Suprapubic skin (tissue), 4 donors: ENCODE results near the gene RNF220. TPM values are rescaled to one million over a fixed set of nuclear protein-coding genes. Genes with fewer than 3 reads are reported as not detected.
A peak's percentile ranks its signal among the peaks of the same experiment; 100 is the strongest.

Experiments
- DNase-seq, 2 donors: peaks; one replicate each; pipeline ENCODE4 v3.0.0-alpha.2; 2019; ENCODE audit warnings: low spot score in 2 of 2
- H3K27ac ChIP-seq: fragments of 200-600 bp; sonication (generic); one replicate; pipeline ENCODE4 v1.5.1; 2019
- H3K27me3 ChIP-seq: fragments of 200-600 bp; sonication (generic); one replicate; pipeline ENCODE4 v1.5.1; 2019
- H3K36me3 ChIP-seq: fragments of 200-600 bp; sonication (generic); one replicate; pipeline ENCODE4 v1.5.1; 2019
- H3K4me1 ChIP-seq: fragments of 200-600 bp; sonication (generic); one replicate; pipeline ENCODE4 v1.5.1; 2019
- H3K4me3 ChIP-seq: fragments of 200-600 bp; sonication (generic); one replicate; pipeline ENCODE4 v1.5.1; 2019; ENCODE audit warnings: mild to moderate bottlenecking
- H3K9me3 ChIP-seq: fragments of 200-600 bp; sonication (generic); one replicate; pipeline ENCODE4 v1.5.1; 2019
- CTCF ChIP-seq, 2 donors: fragments of 200-600 bp in 1 of 2; fragments of 450-650 bp in 1 of 2; sonication (generic) in 1 of 2; IDR thresholded peaks; one replicate each; pipeline ENCODE4 v1.5.1; 2016 to 2019; ENCODE audit warnings: antibody characterized with exemption in 2 of 2, mild to moderate bottlenecking in 1 of 2, moderate library complexity in 1 of 2
- EP300 ChIP-seq: sonication (generic); formaldehyde crosslinking; IDR thresholded peaks from one replicate; pipeline ENCODE4 v1.6.1; 2017; ENCODE audit warnings: antibody characterized with exemption
- POLR2A ChIP-seq, 2 donors: fragments of 450-650 bp; IDR thresholded peaks; one replicate each; pipeline ENCODE4 v1.6.1; 2017; ENCODE audit warnings: antibody characterized with exemption in 2 of 2, mild to moderate bottlenecking in 2 of 2, moderate library complexity in 2 of 2
- POLR2AphosphoS5 ChIP-seq, 3 donors: sonication (generic); formaldehyde crosslinking; IDR thresholded peaks; one replicate each; pipeline ENCODE4 v1.6.1; 2017; ENCODE audit warnings: antibody characterized with exemption in 3 of 3
- WGBS: methylation state at CpG from one replicate; pipeline ENCODE4 v1.1.5; 2018; 5-methylcytosine and 5-hydroxymethylcytosine counted together
- total RNA-seq, 4 donors: library from RNA; depleted of rRNA; stranded (reverse); fragments of >200 nt; gene quantifications; one replicate each; pipeline ENCODE4 v1.1.0, GENCODE V29; 2016

RNF220 gene
- total RNA-seq, 4 donors from 2014 or later = 79.4 to 124 (median 99.5) TPM

DNA sequence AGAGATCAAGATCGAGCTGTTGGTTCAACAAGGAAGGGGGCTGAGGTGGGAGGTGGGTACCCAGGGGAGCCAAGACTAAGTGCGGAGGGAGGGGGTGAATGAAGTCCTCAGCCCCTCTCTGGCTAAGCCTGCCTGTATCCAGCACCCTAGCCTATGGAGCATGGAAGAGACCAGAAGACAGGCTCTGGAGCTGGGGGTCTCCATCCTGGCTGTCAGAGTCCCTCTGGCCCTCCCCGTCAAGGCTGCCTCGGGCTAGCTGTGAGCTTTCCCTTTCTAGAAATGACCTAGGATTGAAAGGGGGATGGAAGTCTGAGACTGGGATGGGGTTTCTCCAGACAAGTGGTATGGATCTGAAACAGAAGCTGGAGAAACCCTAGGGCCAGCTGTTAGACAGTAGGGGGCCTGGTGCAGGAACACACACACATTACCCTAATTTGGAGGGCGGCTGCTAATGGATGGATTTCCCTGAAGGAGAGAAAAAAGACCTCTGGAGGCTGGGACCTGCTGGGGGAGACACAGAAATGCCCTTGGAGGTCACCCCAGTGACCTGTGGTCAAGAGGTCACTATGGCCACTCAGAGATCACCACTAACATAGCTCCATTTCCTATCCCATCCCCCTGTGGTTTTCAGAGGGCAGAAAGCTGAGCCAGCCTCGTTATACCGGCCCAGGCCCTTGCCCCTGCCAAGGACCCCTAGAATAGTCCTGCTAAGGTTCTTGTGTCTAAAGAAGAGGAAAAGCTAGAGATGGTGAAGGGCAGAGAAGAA lies 161.4 kb downstream of the RNF220 start:
- Histone ChIP-seq H3K9me3 (no peaks in the 10 kb centered on the region), H3K4me1 (no peaks in the 10 kb centered on the region), H3K27me3 (peaks cover 24% of the 10 kb centered on the region), H3K36me3 (no peaks in the 10 kb centered on the region), H3K4me3 (no peak overlapping the region), H3K27ac (no peak overlapping the region)
- DNase-seq = no peak
- WGBS = 81% methylated on average over 7 of the region's 7 CpGs
- TF ChIP-seq POLR2A (IDR thresholded peaks at IDR 0.05) (no peak), CTCF (IDR thresholded peaks at IDR 0.05) (no peak), EP300 (no peak), POLR2AphosphoS5 (IDR thresholded peaks at IDR 0.05) (no peak)

DNA sequence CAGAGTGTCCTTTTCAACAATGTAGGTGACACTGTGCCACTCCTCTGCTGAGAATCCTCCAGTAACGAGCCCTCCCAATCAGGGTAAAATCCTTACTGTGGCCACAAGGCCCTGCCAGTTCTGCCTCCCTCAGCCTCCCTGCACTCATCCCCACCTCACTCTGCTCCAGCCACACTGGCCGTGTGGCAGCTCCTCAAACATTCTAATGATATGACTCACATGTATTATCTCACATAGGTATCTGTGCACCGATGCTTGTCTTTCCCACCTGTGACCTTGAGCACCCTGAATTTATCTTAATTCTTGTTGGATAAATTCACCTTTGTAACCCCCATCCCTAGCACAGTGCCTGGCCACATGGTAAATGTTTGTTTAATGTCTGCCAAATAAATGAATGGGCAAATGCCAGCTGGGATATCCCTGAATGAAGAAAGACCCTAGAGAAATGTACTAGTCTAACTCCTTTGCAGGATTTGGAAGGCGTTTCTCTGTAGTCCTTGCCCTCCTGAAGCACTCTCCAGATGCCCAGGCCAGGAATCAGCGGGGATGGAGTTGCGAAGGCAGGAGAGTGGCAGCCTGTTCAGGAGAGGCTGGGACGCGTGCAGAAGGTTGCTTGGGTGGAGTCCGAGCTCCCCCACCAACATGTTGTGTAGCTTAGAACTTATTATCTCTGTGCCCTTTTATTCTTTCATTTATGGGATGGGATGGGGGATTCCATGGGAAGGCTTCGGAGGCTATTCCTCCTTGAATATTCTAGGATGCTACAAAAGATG lies 163.3 kb downstream of the RNF220 start:
- Histone ChIP-seq H3K4me3 (no peak overlapping the region), H3K27me3 (peaks cover 24% of the 10 kb centered on the region), H3K4me1 (no peaks in the 10 kb centered on the region), H3K27ac (no peak overlapping the region), H3K9me3 (no peaks in the 10 kb centered on the region), H3K36me3 (no peaks in the 10 kb centered on the region)
- WGBS = 75% methylated on average over 10 of the region's 10 CpGs
- no peak for DNase-seq
- TF ChIP-seq POLR2AphosphoS5 (IDR thresholded peaks at IDR 0.05) (no peak), POLR2A (IDR thresholded peaks at IDR 0.05) (no peak)

DNA sequence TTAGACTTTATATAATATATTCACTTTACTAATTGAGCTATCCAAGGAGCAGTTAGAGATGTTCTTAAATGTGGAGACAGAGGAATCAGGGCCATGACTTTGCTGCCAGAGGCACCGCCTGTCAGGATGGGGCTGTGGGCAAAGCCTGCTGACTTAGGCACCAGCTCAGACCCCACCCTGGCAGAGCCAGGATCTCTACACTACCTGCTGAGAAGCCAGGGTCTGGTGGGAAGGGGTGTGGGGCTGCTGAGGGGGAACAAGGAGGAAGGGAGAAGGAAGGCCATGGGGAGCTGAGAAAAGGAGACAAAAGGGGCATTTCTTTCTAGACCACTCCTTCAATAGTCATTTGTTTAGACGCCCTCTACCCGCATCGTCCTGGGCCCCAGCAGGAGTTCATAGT lies 164.4 kb downstream of the RNF220 start:
- Histone ChIP-seq H3K9me3 (no peaks in the 10 kb centered on the region), H3K4me3 (no peak overlapping the region), H3K4me1 (no peaks in the 10 kb centered on the region), H3K36me3 (no peaks in the 10 kb centered on the region), H3K27ac (no peak overlapping the region), H3K27me3 (peaks cover 24% of the 10 kb centered on the region)
- TF ChIP-seq CTCF (IDR thresholded peaks at IDR 0.05) (no peak), EP300 (no peak), POLR2A (IDR thresholded peaks at IDR 0.05) (no peak), POLR2AphosphoS5 (IDR thresholded peaks at IDR 0.05) (no peak)
- WGBS = 73% methylated on average over 4 of the region's 4 CpGs
- no peak for DNase-seq

- Histone ChIP-seq H3K27ac (no peak overlapping the region), H3K36me3 (no peaks in the 10 kb centered on the region), H3K9me3 (no peaks in the 10 kb centered on the region), H3K27me3 (peaks cover 15% of the 10 kb centered on the region), H3K4me3 (no peak overlapping the region), H3K4me1 (no peaks in the 10 kb centered on the region)
- TF ChIP-seq EP300 = no peak
- TF ChIP-seq CTCF (IDR thresholded peaks at IDR 0.05) = peak in 1 of 2 donors; percentile 27
- no peak for TF ChIP-seq POLR2A (IDR thresholded peaks at IDR 0.05)
- WGBS = 74% methylated on average over 5 of the region's 5 CpGs
- no peak for DNase-seq
Measured at GRCh38 chr1:44571712-44572571, 166.9 kb downstream of the RNF220 start.

GRCh38 chr1:44572572-44572879 lies 167.5 kb downstream of the RNF220 start:
- H3K27ac ChIP-seq = no peak overlapping the region
- H3K9me3 ChIP-seq = no peaks in the 10 kb centered on the region
- WGBS = 73% methylated on average over 2 of the region's 2 CpGs
- no peaks in the 10 kb centered on the region for H3K4me1 ChIP-seq
- H3K4me3 ChIP-seq = no peak overlapping the region
- H3K27me3 ChIP-seq = peaks cover 10% of the 10 kb centered on the region
- TF ChIP-seq CTCF (IDR thresholded peaks at IDR 0.05) (no peak), POLR2A (IDR thresholded peaks at IDR 0.05) (no peak), EP300 (no peak), POLR2AphosphoS5 (IDR thresholded peaks at IDR 0.05) (no peak)
- H3K36me3 ChIP-seq = no peaks in the 10 kb centered on the region
- no peak for DNase-seq
